Ovary (tissue), 9 donors: ENCODE results near the gene VPS35L. TPM values are rescaled to one million over a fixed set of nuclear protein-coding genes. Genes with fewer than 3 reads are reported as not detected.

ENCODE experiments used
- DNase-seq, 5 donors: peaks; one replicate each; pipeline ENCODE4 v3.0.0-alpha.2; 2019 to 2020
- H3K27ac ChIP-seq, 2 donors: fragments of 200-600 bp; one replicate each; pipeline versions ENCODE4 v1.5.1 to v1.8.0; 2019 to 2022
- H3K27me3 ChIP-seq: fragments of 200-600 bp; one replicate; pipeline ENCODE4 v1.8.0; 2022
- H3K36me3 ChIP-seq: fragments of 200-600 bp; sonication (generic); one replicate; pipeline ENCODE4 v1.5.1; 2019
- H3K4me1 ChIP-seq: one replicate; pipeline ENCODE4 v1.8.1; 2013; ENCODE audit warnings: mild to moderate bottlenecking, moderate library complexity; ENCODE audit not compliant: insufficient read depth
- H3K4me3 ChIP-seq: fragments of 200-600 bp; sonication (generic); one replicate; pipeline ENCODE4 v1.5.1; 2017
- H3K9me3 ChIP-seq, 2 donors: fragments of 200-600 bp in 1 of 2; sonication (generic) in 1 of 2; one replicate each; pipeline versions ENCODE4 v1.5.1 to v1.8.1; 2013 to 2019; ENCODE audit warnings: mild to moderate bottlenecking in 1 of 2, moderate library complexity in 1 of 2
- EP300 ChIP-seq: sonication (generic); formaldehyde crosslinking; IDR thresholded peaks from one replicate; pipeline ENCODE4 v1.6.1; 2017; ENCODE audit warnings: antibody characterized with exemption
- POLR2A ChIP-seq: fragments of 450-650 bp; IDR thresholded peaks from one replicate; pipeline ENCODE4 v1.6.1; 2017; ENCODE audit warnings: antibody characterized with exemption, mild to moderate bottlenecking, moderate library complexity
- WGBS, 3 donors: extraction: QIAGEN DNeasy Blood & Tissue Kit in 1 of 3; methylation state at CpG; one replicate each; pipeline versions ENCODE4 v1.1.5 to v1.1.7; 2013 to 2017; 5-methylcytosine and 5-hydroxymethylcytosine counted together
- intact Hi-C, 4 donors: fragments of 100-400 bp; cut with DNase I; formaldehyde crosslinking; loops; one replicate each; pipeline versions ENCODE4 v1.11.0 to v1.15.1; 2022 to 2023
- polyA plus RNA-seq, 2 donors: library from polyadenylated mRNA; stranded (reverse); fragments of 200-250 nt in 1 of 2; fragments of 350-450 nt in 1 of 2; fragmentation: Illumina TruSeq in 1 of 2; extraction: RNeasy Lipid Tissue Mini Kit (QIAGEN cat#74804) in 1 of 2; gene quantifications; one replicate each; pipeline ENCODE4 v1.2.3, GENCODE V29; 2013 to 2014
- total RNA-seq, 7 donors: library from RNA; depleted of rRNA in 2 of 7; stranded (reverse); fragments of >200 nt in 2 of 7; fragmentation: NEBNext Ultra II Directional in 3 of 7; extraction: Animal tissue kit (Norgen Biotek cat#: 25700) in 3 of 7; gene quantifications; one replicate each; pipeline versions ENCODE4 v1.1.0 to v1.2.4, GENCODE V29; 2016 to 2023
- TF ChIP-seq, protein P1 (sequence below), 3 donors: fragments of 450-650 bp in 2 of 3; fragments of 200-600 bp in 1 of 3; IDR thresholded peaks; one replicate each; pipeline versions ENCODE4 v1.5.1 to v1.8.0; 2016 to 2022; ENCODE audit warnings: antibody characterized with exemption in 3 of 3, mild to moderate bottlenecking in 1 of 3
- donor health status: DM: no; HTN: no; CAD: no; lungs with moderate emphysema.
- donor health status: DM: no; HTN: no; CAD: no.
- donor health status: Bipolar disorder and iron deficiency.
- donor health status: DM: yes; HTN: yes; CAD: no.
- donor health status: DM: no; HTN: no; CAD: no.
- donor health status: DM: yes; HTN: yes; CAD: no.

Gene VPS35L
- total and polyA plus RNA-seq, 9 donors: 28.6 to 69.6 (median 50.7) TPM

DNA sequence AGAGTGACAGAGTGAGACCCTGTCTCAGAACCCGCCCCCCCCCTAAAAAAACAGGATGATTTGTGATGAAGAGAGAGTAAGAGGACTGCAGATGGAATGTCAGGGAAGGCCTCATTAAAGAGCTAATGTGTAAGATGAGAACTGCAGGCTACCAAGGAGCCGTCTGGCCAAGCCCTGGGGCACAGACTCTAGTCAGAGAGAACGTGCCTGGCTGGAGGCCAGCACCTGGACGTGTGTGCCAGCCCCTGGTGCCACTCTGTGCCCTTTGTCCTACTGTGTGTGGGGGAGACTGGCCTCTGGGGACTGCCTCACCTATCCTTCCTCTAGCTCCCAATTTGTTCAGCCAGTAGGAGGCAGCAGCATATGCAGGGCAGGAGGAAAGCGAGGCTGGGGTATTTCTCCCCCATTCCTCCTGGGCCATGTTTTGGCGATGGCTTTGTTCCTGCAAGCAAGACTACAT lies 125.4 kb downstream of the VPS35L start:
- 73 to 80% (median 78%) methylated on average over 6 of the region's 6 CpGs for WGBS, 3 donors
- no peak for DNase-seq
- H3K36me3 ChIP-seq: no peaks in the 10 kb centered on the region
- no peaks in the 10 kb centered on the region for H3K4me1 ChIP-seq
- intact Hi-C loops: no loop called here
- no peaks in the 10 kb centered on the region for H3K27me3 ChIP-seq
- no peaks in the 10 kb centered on the region for H3K9me3 ChIP-seq
- no peak overlapping the region for H3K4me3 ChIP-seq
- no peak overlapping the region for H3K27ac ChIP-seq
- TF ChIP-seq, protein P1, sequence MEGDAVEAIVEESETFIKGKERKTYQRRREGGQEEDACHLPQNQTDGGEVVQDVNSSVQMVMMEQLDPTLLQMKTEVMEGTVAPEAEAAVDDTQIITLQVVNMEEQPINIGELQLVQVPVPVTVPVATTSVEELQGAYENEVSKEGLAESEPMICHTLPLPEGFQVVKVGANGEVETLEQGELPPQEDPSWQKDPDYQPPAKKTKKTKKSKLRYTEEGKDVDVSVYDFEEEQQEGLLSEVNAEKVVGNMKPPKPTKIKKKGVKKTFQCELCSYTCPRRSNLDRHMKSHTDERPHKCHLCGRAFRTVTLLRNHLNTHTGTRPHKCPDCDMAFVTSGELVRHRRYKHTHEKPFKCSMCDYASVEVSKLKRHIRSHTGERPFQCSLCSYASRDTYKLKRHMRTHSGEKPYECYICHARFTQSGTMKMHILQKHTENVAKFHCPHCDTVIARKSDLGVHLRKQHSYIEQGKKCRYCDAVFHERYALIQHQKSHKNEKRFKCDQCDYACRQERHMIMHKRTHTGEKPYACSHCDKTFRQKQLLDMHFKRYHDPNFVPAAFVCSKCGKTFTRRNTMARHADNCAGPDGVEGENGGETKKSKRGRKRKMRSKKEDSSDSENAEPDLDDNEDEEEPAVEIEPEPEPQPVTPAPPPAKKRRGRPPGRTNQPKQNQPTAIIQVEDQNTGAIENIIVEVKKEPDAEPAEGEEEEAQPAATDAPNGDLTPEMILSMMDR (IDR thresholded peaks at IDR 0.05): no peak
- TF ChIP-seq POLR2A (no peak), EP300 (no peak)

DNA sequence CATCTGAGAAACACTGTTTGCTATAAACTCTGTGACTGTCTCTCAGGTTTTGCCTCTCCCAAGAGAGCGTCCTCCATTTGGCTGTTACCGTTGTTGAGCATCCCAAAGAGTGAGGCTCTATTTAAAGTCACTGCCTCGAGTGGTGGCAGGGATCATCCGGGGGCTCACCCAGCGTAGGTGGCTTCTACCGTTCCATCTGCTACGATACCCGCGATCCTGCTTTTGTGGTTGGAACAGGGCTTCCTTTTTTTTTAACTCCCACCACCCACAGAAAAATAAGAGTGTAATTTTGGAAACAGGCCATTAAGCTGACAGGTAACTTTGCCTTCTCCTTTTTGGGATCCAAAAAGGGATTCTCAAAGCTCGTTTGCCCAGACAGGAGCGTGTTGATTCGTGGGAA lies 126.1 kb downstream of the VPS35L start:
- TF ChIP-seq, protein P1 (IDR thresholded peaks at IDR 0.05): no peak
- TF ChIP-seq POLR2A: no peak
- TF ChIP-seq EP300: no peak
- 89 to 91% (median 89%) methylated on average over 12 of the region's 12 CpGs for WGBS, 3 donors
- no peak overlapping the region for H3K4me3 ChIP-seq
- DNase-seq: no peak
- intact Hi-C loops: no loop called here
- no peaks in the 10 kb centered on the region for H3K9me3 ChIP-seq
- H3K36me3 ChIP-seq: no peaks in the 10 kb centered on the region
- H3K27ac ChIP-seq: no peak overlapping the region
- H3K4me1 ChIP-seq: no peaks in the 10 kb centered on the region
- H3K27me3 ChIP-seq: no peaks in the 10 kb centered on the region

DNA sequence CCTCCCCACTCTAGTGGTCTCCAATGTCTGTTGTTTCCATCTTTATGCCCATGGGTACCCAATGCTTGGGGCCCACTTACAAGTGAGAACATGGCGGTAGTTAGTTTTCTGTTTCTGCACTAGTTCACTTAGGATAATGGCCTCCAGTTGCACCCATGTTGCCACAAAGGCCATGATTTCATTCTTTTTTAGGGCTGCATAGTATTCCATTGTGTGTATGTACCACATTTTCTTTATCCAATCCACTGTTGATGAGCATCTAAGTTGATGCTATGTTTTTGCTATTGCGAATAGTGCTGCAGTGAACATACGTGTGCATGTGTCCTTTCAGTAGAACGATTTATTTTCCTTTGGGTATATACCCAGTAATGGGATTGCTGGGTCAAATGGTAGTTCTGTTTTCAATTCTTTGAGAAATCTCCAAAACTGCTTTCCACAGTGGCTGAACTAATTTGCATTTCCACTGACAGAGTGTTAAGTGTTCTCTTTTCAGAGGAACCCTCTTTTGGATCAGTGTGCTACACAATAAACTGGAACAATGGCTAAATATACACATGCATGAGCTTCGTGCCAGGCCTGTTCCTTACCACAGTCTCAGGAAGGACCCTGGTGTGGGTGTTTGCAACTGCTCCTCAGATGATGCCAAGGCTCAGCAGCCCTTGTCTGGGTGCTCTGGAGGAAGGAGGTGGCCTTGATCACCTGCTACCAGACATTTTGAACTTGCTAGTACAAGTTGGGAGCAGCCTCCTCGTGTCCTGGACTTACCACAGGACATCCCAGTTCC lies 128.1 kb downstream of the VPS35L start:
- intact Hi-C loops: no loop called here
- H3K4me3 ChIP-seq: no peak overlapping the region
- no peaks in the 10 kb centered on the region for H3K36me3 ChIP-seq
- TF ChIP-seq EP300: no peak
- TF ChIP-seq, protein P1 (IDR thresholded peaks at IDR 0.05): no peak
- no peak for DNase-seq
- H3K27ac ChIP-seq: no peak overlapping the region
- H3K27me3 ChIP-seq: no peaks in the 10 kb centered on the region
- WGBS, 3 donors: 96 to 97% (median 97%) methylated on average over 6 of the region's 6 CpGs
- H3K4me1 ChIP-seq: no peaks in the 10 kb centered on the region
- H3K9me3 ChIP-seq: no peaks in the 10 kb centered on the region

DNA sequence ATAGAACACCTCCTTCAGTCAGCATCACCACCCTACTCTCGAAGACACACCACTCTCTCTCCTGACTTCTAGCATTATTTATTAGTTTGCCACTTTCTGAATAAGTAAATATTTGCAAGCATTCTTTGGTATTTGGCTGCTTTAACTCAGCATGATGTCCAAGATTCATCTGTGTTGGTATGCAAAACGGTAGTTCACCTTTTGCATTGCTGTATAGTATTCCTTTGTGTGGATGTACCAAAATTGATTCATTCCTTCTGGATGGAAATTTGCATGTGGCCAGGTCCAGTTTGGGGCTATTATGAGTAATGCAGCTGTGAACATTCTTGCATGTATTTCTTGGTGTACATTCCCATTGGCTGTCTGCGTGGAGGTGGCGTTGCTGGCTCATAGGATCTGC lies 129.7 kb downstream of the VPS35L start:
- Histone ChIP-seq H3K36me3 (no peaks in the 10 kb centered on the region), H3K9me3 (no peaks in the 10 kb centered on the region), H3K4me1 (peaks cover 3% of the 10 kb centered on the region), H3K27ac (no peak overlapping the region), H3K27me3 (no peaks in the 10 kb centered on the region), H3K4me3 (no peak overlapping the region)
- intact Hi-C loops: loop anchor here in 1 of 4 donors (5.0 kb wide), 1 partner anchor 38 kb away; no protein-coding TSS in a partner anchor
- no peak for TF ChIP-seq EP300
- TF ChIP-seq, protein P1 (IDR thresholded peaks at IDR 0.05): no peak
- no peak for TF ChIP-seq POLR2A
- no peak for DNase-seq
- WGBS, 3 donors: 97 to 99% (median 98%) methylated on average over 4 of the region's 4 CpGs
